K562 (cell line): Measurements from ENCODE around the gene HAUS3. TPM values are rescaled to one million over a fixed set of nuclear protein-coding genes. Genes with fewer than 3 reads are reported as not detected.
A peak's percentile ranks its signal among the peaks of the same experiment; 100 is the strongest.

Experiments used
- ATAC-seq: fragments of 200-7000 bp; cut with Tn5 transposase; 3 replicates; pipeline ENCODE4 v1.9.1; 2020; ENCODE audit warnings: moderate library complexity
- BruUV-seq: library from RNA; stranded (reverse); fragments of 400-500 nt; replicated peaks from 2 replicates; lab custom pipeline; 2021; lab: Mats Ljungman, UMichigan
- CTCF ChIA-PET: fragments of 300-600 bp; formaldehyde crosslinking; extraction: SDS; loops from one replicate; lab custom pipeline; 2021; ENCODE audit warnings: low intra/inter-chr PET ratio; lab: Yijun Ruan, JAX
- POLR2A ChIA-PET: fragments of 300-600, 350-650 bp; sonication (Branson Sonifier 250); formaldehyde crosslinking; extraction: SDS; loops from one replicate; lab custom pipeline; 2021; ENCODE audit warnings: antibody characterized with exemption, inconsistent platforms; lab: Yijun Ruan, JAX
- DNase-seq, 4 experiments: peaks; one replicate each; pipeline versions ENCODE4 v3.0.0 to v3.0.0-alpha.2; 2011 to 2018; ENCODE audit warnings: low spot score in 3 of 4, mixed read lengths in 3 of 4; ENCODE audit errors: extremely low read depth in 1 of 4
- FAIRE-seq: peaks from 2 replicates; lab custom pipeline; 2011; peaks lifted over from hg19 to GRCh38; lab: Jason Lieb, UNC
- H2AFZ ChIP-seq: 2 replicates; pipeline ENCODE4 v1.6.0; 2011; ENCODE audit warnings: low read depth, low read length, control low read depth, inconsistent platforms
- H3K27ac ChIP-seq: fragments of 200-600 bp; 3 replicates; pipeline ENCODE4 v1.8.0; 2011; ENCODE audit warnings: low read depth, mild to moderate bottlenecking, control low read depth, inconsistent platforms, low read length, moderate library complexity, mixed read lengths; ENCODE audit errors: extremely low read depth
- H3K27me3 ChIP-seq, 2 experiments: fragments of 300-600 bp in 1 of 2; 2 replicates in 1 of 2; 3 replicates in 1 of 2; pipeline versions ENCODE4 v1.6.0 to v1.8.0; 2011; ENCODE audit warnings: inconsistent platforms in 2 of 2, low read length in 2 of 2, mild to moderate bottlenecking in 1 of 2, mixed read lengths in 1 of 2, moderate library complexity in 1 of 2; ENCODE audit not compliant: control insufficient read depth in 2 of 2, insufficient read depth in 2 of 2
- H3K36me3 ChIP-seq: fragments of 300-600 bp; 3 replicates; pipeline ENCODE4 v1.8.0; 2011; ENCODE audit warnings: mild to moderate bottlenecking, low read length, inconsistent platforms; ENCODE audit not compliant: control insufficient read depth, insufficient read depth
- H3K4me1 ChIP-seq, 2 experiments: fragments of 200-600 bp in 1 of 2; replicated peaks in 1 of 2; 2 replicates in 1 of 2; 3 replicates in 1 of 2; pipeline versions ENCODE4 v1.5.1 to v1.8.0; 2011; ENCODE audit warnings: inconsistent platforms in 2 of 2, low read length in 2 of 2, mild to moderate bottlenecking in 1 of 2, mixed read lengths in 1 of 2, moderate library complexity in 1 of 2; ENCODE audit not compliant: control insufficient read depth in 2 of 2, insufficient read depth in 2 of 2
- H3K4me2 ChIP-seq: 2 replicates; pipeline ENCODE4 v1.6.1; 2011; ENCODE audit warnings: low read length, control low read depth, inconsistent platforms, mixed read lengths; ENCODE audit not compliant: insufficient read depth
- H3K4me3 ChIP-seq: fragments of 200-600 bp; sonication (generic), shearing (Covaris generic); 2 replicates; pipeline ENCODE4 v1.5.1; 2016; ENCODE audit warnings: control low read depth, inconsistent platforms
- H3K79me2 ChIP-seq: fragments of 200-600 bp; 3 replicates; pipeline ENCODE4 v1.8.0; 2011; ENCODE audit warnings: low read length, inconsistent platforms; ENCODE audit not compliant: control insufficient read depth, insufficient read depth
- H3K9ac ChIP-seq, 2 experiments: 2 replicates each; pipeline versions ENCODE4 v1.6.0 to v1.6.1; 2011; ENCODE audit warnings: low read depth in 2 of 2, low read length in 2 of 2, control low read depth in 1 of 2, inconsistent platforms in 1 of 2, mild to moderate bottlenecking in 1 of 2, mixed read lengths in 1 of 2; ENCODE audit not compliant: insufficient read depth in 1 of 2
- H3K9me1 ChIP-seq: one replicate; pipeline ENCODE4 v1.6.0; 2011; ENCODE audit warnings: inconsistent platforms, mild to moderate bottlenecking, low read length, moderate library complexity; ENCODE audit not compliant: control insufficient read depth, insufficient read depth
- H3K9me3 ChIP-seq: replicated peaks from 2 replicates; pipeline ENCODE4 v1.5.1; 2011; ENCODE audit warnings: low read depth, low read length, inconsistent platforms; ENCODE audit not compliant: control insufficient read depth, insufficient read depth
- H4K20me1 ChIP-seq: replicated peaks from 2 replicates; pipeline ENCODE4 v1.6.1; 2011; ENCODE audit warnings: low read length, inconsistent platforms, mixed read lengths; ENCODE audit not compliant: control insufficient read depth, insufficient read depth
- CHD1 ChIP-seq: fragments of 200-600 bp; sonication (generic); IDR thresholded peaks from one replicate; pipeline ENCODE4 v1.6.1; 2012; ENCODE audit warnings: mild to moderate bottlenecking, moderate library complexity, low read length, inconsistent platforms
- E2F3 ChIP-seq: fragments of 250-450 bp; sonication (Bioruptor Pico); IDR thresholded peaks from 2 replicates; pipeline ENCODE4 v1.4.0; 2020; ENCODE audit warnings: mild to moderate bottlenecking
- FOXM1 ChIP-seq, 2 experiments: fragments of 450-650 bp in 1 of 2; sonication (generic) in 1 of 2; formaldehyde crosslinking in 1 of 2; IDR thresholded peaks; 2 replicates each; pipeline versions ENCODE4 v1.6.1 to v1.9.0; 2017 to 2022; ENCODE audit warnings: low read depth in 2 of 2, mild to moderate bottlenecking in 2 of 2, missing genetic modification reagents in 1 of 2, moderate library complexity in 1 of 2
- PURB ChIP-seq: sonication (generic); formaldehyde crosslinking; IDR thresholded peaks from 2 replicates; pipeline ENCODE4 v1.9.0; 2021; ENCODE audit warnings: low read depth, mild to moderate bottlenecking, missing genetic modification reagents
- RBFOX2 ChIP-seq: fragments of 200-400 bp; formaldehyde crosslinking; IDR thresholded peaks from 2 replicates; pipeline ENCODE4 v1.6.1; 2017; ENCODE audit warnings: low read depth, mild to moderate bottlenecking, low read length, moderate library complexity
- RFX7 ChIP-seq: fragments of 250-450 bp; sonication (Bioruptor Pico); IDR thresholded peaks from 2 replicates; pipeline ENCODE4 v1.5.1; 2021; ENCODE audit warnings: mild to moderate bottlenecking
- SMAD3 ChIP-seq: fragments of 450-650 bp; formaldehyde crosslinking; conservative IDR thresholded peaks from 2 replicates; pipeline ENCODE4 v1.4.0; 2020; ENCODE audit warnings: mild to moderate bottlenecking
- SRF ChIP-seq, 2 experiments: fragments of 250-450, 450-650 bp in 1 of 2; sonication (Bioruptor Pico) in 1 of 2; sonication (generic) in 1 of 2; formaldehyde crosslinking; IDR thresholded peaks; 2 replicates each; pipeline versions ENCODE4 v1.5.0 to v1.5.1; 2020 to 2022; ENCODE audit warnings: mild to moderate bottlenecking in 1 of 2, missing genetic modification reagents in 1 of 2
- TAF7 ChIP-seq: fragments of 450-650 bp; IDR thresholded peaks from 2 replicates; pipeline ENCODE4 v1.6.1; 2016; ENCODE audit warnings: missing genetic modification characterization, missing compliant biosample characterization
- ZC3H11A ChIP-seq: IDR thresholded peaks from 2 replicates; pipeline ENCODE4 v1.6.1; 2012; ENCODE audit warnings: low read depth, low read length, improper control_type of control experiment
- ZC3H8 ChIP-seq: fragments of 450-650 bp; IDR thresholded peaks from 2 replicates; pipeline ENCODE4 v1.6.1; 2017
- WGBS: fragments of 100-300 bp; shearing (Covaris generic); methylation state at CpG from one replicate; pipeline ENCODE4 v1.1.6; 2016; ENCODE audit warnings: low coverage, mixed read lengths; ENCODE audit not compliant: insufficient coverage; ENCODE audit errors: missing lambda C conversion rate; 5-methylcytosine and 5-hydroxymethylcytosine counted together
- in situ Hi-C: fragments of 300-500 bp; cut with MboI; formaldehyde crosslinking; loops from 4 replicates; pipeline ENCODE4 v1.15.0; 2018; ENCODE audit warnings: inconsistent platforms, mixed read lengths
- intact Hi-C: fragments of 100-400 bp; cut with micrococcal nuclease; formaldehyde crosslinking; loops from 2 replicates; pipeline ENCODE4 v1.14.2; 2022
- polyA plus RNA-seq, 8 experiments: library from polyadenylated mRNA; depleted of rRNA in 4 of 8; stranded (reverse) in 5 of 8; unstranded in 3 of 8; fragments of >200 nt; fragmentation: Nextera tagmentation in 2 of 8; fragmentation: Illumina TruSeq in 1 of 8; extraction: Ambion mirVana in 2 of 8; extraction: Trizol in 1 of 8; gene quantifications; 2 replicates each; pipeline versions ENCODE4 v1.2.1 to v1.2.3, GENCODE V29; 2011 to 2014; ENCODE audit warnings: inconsistent platforms in 1 of 8, missing spikeins in 1 of 8
- total RNA-seq, 7 experiments: library from RNA; depleted of rRNA in 6 of 7; stranded (reverse); fragments of >200 nt in 6 of 7; fragmentation: Illumina TruSeq in 2 of 7; extraction: Trizol in 2 of 7; gene quantifications; 2 replicates each; pipeline versions ENCODE4 v1.2.1 to v1.2.3, GENCODE V29; 2011 to 2021; ENCODE audit warnings: low replicate concordance in 1 of 7

Gene HAUS3
- total and polyA plus RNA-seq, 9 of the 15 experiments (the other 6 are each of a cell fraction or from before 2014, with no cell fraction given) = 8.9 to 25.7 (median 21.5) TPM

DNA sequence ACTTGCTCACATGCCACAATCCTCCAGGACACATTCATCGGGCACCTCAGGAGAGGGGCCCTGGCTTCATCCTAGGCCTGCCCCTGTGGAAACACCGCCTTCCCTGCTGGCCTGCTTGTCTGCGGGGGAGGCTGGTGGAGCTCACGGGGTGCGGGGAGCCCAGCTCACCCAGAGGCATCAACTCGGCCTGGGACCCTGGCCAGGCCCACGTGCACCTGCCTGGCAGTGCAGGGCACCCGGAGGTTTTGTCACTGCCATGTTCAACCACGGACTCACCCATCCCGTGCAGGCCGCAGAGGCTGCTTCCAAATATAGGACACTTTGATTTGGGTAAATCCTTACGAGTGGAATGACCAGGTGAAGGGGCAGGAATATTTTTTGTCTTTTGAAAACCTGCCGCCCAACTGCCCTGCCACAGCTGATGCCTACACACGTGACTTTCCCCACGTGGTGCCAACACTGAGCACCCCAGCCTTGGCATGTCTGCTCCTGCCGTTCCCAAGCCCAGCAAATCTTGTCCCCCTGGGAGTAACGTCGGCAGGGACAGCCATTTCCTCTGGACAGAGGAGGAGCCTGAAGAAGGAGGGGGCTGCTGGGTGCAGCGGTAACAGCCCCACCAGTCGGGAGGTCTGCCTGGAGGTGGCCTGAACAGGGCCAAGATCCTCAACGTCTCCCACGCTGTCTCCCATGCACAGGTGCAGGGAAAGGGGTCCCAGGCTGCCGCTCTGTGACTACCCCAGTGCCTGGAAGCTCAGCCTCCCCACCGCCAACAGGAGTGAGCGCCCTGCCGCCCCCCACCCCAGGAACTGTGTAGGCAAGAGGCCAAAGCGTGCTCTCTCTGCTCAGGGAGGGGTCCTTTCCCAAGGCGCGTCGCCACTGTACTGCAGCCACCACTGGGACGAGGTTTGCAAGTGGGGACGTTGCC lies 11.5 kb upstream of the HAUS3 start (continued):
- TF ChIP-seq FOXM1 (IDR thresholded peaks at IDR 0.05; ENCODE audit: low read depth) (no peak), FOXM1 (CRISPR knock-in tag; IDR thresholded peaks at IDR 0.05; ENCODE audit: low read depth) (no peak), E2F3 (no peak), SMAD3 (CRISPR knock-in tag) (no peak), PURB (CRISPR knock-in tag) (no peak), CHD1 (no peak), SRF (CRISPR knock-in tag; IDR thresholded peaks at IDR 0.05) (no peak), RFX7 (no peak), ZC3H8 (no peak)

DNA sequence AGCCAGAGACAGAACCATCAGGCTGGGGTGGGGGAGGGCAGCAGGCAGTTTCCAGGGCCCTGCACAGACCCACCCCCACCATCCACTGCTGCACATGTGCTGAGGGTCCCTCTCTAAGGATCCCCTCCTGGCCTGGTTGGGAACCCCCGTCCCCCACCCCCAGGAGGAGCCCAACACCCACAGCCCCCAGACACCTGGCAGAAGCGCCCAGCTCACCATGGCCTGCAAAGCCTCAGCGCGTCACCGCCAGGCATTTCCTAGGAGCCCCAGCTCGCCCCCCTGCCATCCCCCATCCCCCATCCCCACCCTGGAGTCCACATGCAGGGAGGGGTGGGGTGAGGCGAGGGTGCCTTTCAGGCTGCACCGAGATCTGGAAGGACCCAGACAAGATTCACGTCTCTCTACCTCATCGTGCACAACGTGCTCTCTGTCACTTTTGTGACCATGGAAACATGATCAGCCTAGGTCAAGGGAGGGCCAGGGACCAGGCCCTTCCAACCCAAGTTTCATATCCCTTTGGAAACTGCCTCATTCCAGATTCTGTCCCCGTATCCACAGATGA lies 10.7 kb upstream of the HAUS3 start:
- H2AFZ ChIP-seq = no peak overlapping the region
- no peaks in the 10 kb centered on the region for H3K27me3 ChIP-seq
- in situ Hi-C loops (no loop called here), intact Hi-C loops (no loop called here)
- ChIA-PET POLR2A (interaction anchor here (0.6 kb wide), 1 partner anchor 11 kb away, joined by 5 read pairs; the partner anchor contains the start of genes HAUS3 and POLN), CTCF (no interaction called here)
- no peak overlapping the region for H3K27ac ChIP-seq
- H3K9me1 ChIP-seq = no peaks in the 10 kb centered on the region
- FAIRE-seq = no peak
- H4K20me1 ChIP-seq = no peaks in the 10 kb centered on the region; the same call in 1 of the 2 replicates
- peak overlapping the region in 1 of 2 experiments; percentile 71; a peak in 1 of 4 replicates for H3K9ac ChIP-seq
- H3K79me2 ChIP-seq = no peaks in the 10 kb centered on the region
- no peak for ATAC-seq
- no peaks in the 10 kb centered on the region for H3K9me3 ChIP-seq
- 48% methylated on average over 6 of the region's 12 CpGs for WGBS
- H3K4me3 ChIP-seq = no peak overlapping the region
- DNase-seq = no peak
- peaks cover 0 to 73% of the 10 kb centered on the region in 2 experiments; a peak in 2 of 5 replicates for H3K4me1 ChIP-seq
- BruUV-seq = no TSS peak
- H3K36me3 ChIP-seq = no peaks in the 10 kb centered on the region
- H3K4me2 ChIP-seq = no peak overlapping the region
- no peak for TF ChIP-seq RBFOX2
- TF ChIP-seq ZC3H11A = no peak
- TF ChIP-seq TAF7 (tag) = no peak
